Hindlimb muscle (tissue), 1 donor: ENCODE data around the gene TJP1. TPM values are rescaled to one million over a fixed set of nuclear protein-coding genes. Genes with fewer than 3 reads are reported as not detected.
"Not testable (repeated sequence)": the region's sequence is repeated elsewhere in the genome, so short reads cannot be mapped to it uniquely, and the experiment has no call there.

Experiments
- DNase-seq: peaks from one replicate; pipeline ENCODE4 v3.0.0-alpha.2; 2013
- polyA plus RNA-seq: library from polyadenylated mRNA; unstranded; fragments of 120-200 nt; gene quantifications from one replicate; pipeline ENCODE4 v1.2.1, GENCODE V29; 2013; ENCODE audit not compliant: insufficient read length

Gene TJP1
- polyA plus RNA-seq, 1 donor: 41.6 TPM

GRCh38 chr15:29750754-29751153, 71.5 kb downstream of the TJP1 start:
- no peak for DNase-seq

DNA sequence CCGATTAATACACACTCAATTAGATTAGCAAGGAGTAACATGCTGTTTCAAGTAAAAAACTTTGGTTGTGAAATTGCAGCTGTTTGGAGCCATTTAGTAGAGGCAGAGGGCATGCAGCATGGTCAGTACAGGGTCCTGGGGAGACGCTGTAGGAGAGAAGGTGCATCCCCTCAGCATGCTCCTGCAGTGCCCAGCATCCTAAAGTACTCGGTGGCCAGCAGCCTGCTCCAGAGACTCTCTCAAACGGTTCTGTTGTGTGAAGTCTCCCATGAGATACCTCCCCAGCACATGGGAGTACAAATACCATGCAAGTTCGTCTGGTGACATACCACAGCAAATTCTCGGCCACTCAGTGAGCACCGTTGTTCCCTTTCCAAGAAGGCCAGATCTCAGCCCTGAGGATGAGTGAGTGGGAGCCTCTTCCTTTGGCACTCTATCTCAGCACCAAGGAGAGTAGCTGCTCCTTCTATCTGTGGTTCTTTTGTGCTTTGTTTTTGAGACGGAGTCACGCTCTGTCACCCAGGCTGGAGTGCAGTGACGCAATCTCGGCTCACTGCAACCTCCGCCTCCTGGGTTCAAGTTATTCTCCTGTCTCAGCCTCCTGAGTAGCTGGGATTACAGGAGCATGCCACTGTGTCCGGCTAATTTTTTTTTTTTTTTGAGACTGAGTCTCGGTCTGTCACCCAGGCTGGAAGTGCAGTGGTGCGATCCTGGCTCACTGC, 72.7 kb downstream of the TJP1 start:
- no peak for DNase-seq

- no peak for DNase-seq
Observed at GRCh38 chr15:29747837-29748417, 74.3 kb downstream of the TJP1 start.

GRCh38 chr15:29743475-29743874, 78.8 kb downstream of the TJP1 start:
- no peak for DNase-seq

DNA sequence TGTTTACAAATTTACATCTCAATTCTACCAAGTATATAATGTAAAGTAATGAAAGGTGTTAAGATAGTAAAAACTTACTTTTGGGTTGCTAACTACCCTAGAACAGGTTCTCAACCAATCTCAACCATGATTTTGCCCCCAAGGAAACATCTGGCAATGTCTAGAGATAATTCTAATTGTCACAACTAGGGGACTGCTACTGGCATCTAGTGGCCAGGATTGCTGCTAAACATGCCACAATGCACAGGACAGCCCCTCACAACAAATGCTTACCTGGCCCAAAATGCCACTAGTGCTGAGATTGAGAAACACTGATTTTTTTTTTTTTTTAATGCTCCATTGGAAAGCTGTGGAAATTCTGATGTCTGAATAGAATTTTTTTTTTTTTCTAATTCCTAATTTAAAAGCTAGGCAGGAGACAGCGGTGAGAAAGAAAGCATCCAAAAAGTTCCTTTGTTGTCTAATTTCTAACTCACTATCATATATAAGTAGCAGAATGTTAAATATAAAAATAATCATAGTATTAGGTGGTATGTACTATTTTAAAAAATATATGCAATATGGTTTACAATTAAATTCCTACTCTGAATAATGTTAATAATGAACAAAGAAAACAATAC, 81.5 kb downstream of the TJP1 start:
- DNase-seq: no peak

DNA sequence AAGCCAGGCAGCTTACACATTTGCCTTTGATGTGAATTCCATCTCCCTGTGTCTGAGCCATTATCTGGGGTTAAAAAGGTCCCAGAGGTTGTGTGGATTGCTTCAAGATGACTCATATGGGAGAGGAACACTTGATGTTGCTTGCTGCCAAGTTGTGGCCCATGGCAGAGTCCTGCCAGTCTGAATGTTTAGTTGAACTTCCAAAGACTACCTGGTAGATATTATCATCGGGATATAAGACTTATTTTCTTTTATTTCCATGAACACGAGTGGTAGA, 85.6 kb downstream of the TJP1 start:
- no peak for DNase-seq

GRCh38 chr15:29736012-29736743, 86.1 kb downstream of the TJP1 start:
- DNase-seq: no peak

DNA sequence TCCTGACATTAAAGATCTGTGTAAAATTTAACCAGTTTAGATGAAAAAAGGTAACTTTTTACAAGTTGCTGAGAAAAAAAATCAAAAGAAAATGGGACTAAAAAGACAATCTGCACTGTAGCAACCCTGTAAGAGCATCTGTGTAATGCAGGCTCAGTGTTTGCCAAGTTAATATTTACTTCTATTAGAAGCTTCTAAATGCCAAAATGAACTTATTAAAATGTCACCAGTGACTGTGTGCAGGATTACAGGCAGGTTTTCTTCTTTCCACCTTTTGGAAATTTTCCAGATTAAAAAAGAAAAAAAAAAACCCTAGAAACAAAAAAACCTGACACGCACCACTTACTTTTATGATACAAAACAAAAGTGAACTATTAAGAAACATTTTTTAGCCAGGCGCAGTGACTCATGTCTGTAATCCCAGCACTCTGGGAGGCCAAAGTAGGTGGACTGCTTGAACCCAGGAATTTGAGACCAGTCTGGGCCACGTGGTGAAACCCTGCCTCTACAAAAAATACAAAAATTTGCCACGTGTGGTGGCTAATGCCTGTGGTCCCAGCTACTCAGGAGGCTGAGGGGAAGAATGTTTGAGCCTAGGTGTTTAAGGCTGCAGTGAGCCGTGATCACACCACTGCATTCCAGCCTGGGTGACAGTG, 87.2 kb downstream of the TJP1 start:
- DNase-seq: no peak

- no peak for DNase-seq
Observed at GRCh38 chr15:29731865-29732264, 90.4 kb downstream of the TJP1 start.

GRCh38 chr15:29730471-29730870, 91.8 kb downstream of the TJP1 start:
- DNase-seq: not testable (repeated sequence)

GRCh38 chr15:29728418-29728817, 93.8 kb downstream of the TJP1 start:
- no peak for DNase-seq

- no peak for DNase-seq
Observed at GRCh38 chr15:29727871-29728270, 94.4 kb downstream of the TJP1 start.

- DNase-seq: no peak
Observed at GRCh38 chr15:29726553-29726952, 95.7 kb downstream of the TJP1 start.

DNA sequence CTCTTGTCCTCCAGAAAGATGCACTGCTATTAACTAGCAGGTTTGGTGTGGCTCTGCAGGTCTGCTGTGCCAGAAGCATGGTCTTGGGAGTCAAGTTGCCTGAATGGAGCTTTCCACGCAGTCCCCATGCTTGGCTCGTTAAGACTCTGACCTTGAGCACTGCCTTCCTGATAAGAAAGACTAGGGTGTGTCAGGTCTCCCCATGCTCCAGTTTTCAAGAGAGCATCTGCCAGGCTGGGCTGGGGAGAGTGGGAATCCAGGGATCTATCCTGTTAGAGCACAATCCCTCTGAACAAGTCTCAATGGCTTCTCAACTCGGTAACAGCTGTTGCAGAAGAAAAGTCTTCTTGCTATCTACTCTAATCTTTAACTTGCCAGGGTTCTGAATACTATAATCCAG, 98.2 kb downstream of the TJP1 start:
- no peak for DNase-seq

GRCh38 chr15:29713784-29714183, 108.5 kb downstream of the TJP1 start:
- no peak for DNase-seq

DNA sequence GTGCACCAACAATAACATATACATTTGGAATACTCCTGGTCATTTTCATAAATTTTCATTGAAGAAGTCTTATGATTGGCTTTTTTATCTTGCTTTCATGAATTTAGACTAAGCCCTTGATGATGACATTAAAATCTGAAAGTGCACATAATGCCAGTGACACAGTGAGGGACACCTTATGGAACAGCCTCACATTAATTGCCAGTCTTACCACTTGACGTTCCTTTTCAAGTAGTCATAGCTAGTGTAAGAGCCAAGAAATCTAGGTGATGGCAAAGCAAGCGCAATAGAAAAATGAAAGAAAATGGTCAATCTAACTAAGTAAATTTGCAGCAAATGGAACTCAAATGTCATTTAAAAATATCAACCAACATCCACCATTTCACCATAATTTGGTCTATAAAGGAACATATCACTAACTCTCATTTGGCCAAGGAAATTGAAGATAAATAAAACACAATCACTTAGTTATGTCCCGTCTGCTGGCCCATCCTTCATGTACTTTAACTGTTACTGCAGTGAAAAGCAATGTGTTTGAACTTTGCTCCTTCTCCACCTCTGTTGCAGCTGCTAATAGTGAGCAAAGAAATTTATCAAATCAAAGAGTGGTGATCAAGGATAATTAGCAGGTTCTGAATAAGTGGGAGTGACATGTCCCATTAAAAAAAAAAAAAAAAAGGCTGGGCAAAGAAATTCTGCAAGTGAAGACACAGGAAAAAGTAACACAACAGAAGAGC, 110.0 kb downstream of the TJP1 start:
- DNase-seq: no peak

GRCh38 chr15:29711531-29711930, 110.7 kb downstream of the TJP1 start:
- no peak for DNase-seq

DNA sequence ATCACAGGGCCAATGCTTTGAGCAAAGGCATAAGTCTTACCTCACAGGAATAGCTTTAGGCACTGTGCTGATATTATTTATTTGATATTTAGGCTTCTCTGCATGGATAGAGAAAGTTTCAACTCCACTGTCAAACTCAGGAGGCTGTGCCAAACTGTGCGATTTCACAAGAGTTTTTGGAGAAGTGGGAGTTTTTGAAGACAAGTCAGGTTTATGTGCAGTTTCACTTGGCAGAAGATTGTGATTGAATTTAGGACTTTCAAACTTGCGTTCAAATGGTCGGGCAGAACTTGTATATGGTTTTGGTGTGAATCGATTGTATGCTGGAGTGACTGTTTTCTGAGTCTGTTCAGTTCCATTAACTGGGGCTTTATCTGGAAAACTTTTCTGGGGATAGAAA, 113.7 kb downstream of the TJP1 start:
- DNase-seq: no peak

- DNase-seq: no peak
Observed at GRCh38 chr15:29704950-29705597, 117.2 kb downstream of the TJP1 start.

GRCh38 chr15:29701151-29701550, 121.1 kb downstream of the TJP1 start:
- DNase-seq: no peak

- DNase-seq: no peak
Observed at GRCh38 chr15:29700296-29700695, 122.0 kb downstream of the TJP1 start.

- no peak for DNase-seq
Observed at GRCh38 chr15:29699791-29700190, 122.5 kb downstream of the TJP1 start.
